ENCODE data around the gene MCRIP2. TPM values are rescaled to one million over a fixed set of nuclear protein-coding genes. Genes with fewer than 3 reads are reported as not detected.

MCRIP2 gene
- total and polyA plus RNA-seq, 2 experiments from 2014 or later: 64.3 to 67.7 TPM

DNA sequence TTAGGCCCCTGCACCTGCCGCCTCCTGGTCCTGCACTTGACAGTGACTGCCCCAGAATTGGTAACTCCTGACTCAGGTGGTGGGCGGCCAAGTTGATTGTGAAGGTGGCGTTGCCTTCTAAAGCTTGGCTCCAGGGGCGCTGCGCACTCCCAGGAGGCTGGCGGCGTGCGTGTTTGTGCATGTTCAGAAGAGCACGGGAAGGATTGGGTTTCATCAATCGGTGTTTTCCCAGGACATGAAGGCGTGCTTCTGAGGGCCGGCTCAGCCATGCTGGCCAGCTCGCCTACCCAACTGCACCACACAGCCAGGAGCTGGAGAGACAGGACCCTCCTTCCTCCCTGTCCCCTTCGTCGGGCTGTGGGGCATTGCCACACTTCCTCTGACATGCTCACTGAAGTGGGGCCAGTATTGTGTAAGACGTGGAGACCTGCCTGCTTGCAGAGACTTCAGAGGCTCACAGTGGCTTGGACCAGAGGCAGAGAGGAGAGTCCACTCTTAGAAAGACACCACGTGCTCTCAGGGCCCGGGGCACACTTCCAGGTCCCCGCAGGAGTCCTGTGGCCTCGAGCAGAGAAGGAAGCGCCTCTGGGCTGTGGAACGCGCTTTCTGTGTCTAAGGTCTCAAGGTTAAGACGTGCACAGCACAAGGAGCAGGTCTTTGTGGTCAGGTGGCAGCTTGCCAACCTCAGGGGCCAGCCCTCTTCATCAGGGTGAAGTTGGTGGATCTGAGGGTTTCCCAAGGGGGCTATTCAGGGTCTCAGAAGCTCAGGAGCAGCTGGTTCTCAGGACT is 48.9 kb upstream of the MCRIP2 start:
- no peaks in the 10 kb centered on the region for H3K36me3 ChIP-seq (ENCODE audit: insufficient read depth)
- Mint-ChIP-seq H3K27ac (no peak overlapping the region), H3K27me3 (ENCODE audit: insufficient read depth, low read depth, poor library complexity) (peaks cover 25% of the 10 kb centered on the region)

DNA sequence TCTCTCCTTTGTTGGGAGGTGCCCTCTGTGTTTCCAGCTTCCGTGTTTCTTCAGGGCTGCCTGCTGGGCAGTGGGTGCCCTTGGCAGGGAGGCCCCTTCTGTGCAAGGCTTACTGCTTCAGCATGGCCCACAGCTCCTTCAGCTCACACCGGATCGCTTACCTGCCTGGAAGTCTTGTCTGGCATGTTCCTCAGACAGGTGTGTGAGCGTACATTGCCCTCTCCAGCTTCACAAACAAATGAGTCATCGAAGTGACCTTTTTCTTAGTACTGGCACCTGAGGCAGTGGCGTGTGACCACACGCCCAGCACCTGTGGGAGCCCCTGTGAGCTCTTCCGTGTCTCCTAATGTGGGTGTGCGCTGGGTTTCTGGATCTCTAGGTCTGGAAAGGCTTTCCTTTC is 48.2 kb upstream of the MCRIP2 start:
- no peak for ATAC-seq
- TF ChIP-seq, protein P1, sequence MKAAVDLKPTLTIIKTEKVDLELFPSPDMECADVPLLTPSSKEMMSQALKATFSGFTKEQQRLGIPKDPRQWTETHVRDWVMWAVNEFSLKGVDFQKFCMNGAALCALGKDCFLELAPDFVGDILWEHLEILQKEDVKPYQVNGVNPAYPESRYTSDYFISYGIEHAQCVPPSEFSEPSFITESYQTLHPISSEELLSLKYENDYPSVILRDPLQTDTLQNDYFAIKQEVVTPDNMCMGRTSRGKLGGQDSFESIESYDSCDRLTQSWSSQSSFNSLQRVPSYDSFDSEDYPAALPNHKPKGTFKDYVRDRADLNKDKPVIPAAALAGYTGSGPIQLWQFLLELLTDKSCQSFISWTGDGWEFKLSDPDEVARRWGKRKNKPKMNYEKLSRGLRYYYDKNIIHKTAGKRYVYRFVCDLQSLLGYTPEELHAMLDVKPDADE (IDR thresholded peaks at IDR 0.05): no peak

More for the DNA sequence above, 48.9 kb upstream of the MCRIP2 start:
- DNase-seq (ENCODE audit: low spot score) (no peak), ATAC-seq (no peak)
- H3K27me3 ChIP-seq (ENCODE audit: insufficient read depth): peaks cover 5% of the 10 kb centered on the region
- TF ChIP-seq NANOG (IDR thresholded peaks at IDR 0.05; ENCODE audit: borderline replicate concordance) (no peak), EZH2phosphoT487 (IDR thresholded peaks at IDR 0.05; ENCODE audit: unreplicated experiment) (no peak), ZNF331 (CRISPR knock-in tag; IDR thresholded peaks at IDR 0.05; ENCODE audit: low read depth) (no peak), CREB1 (CRISPR knock-in tag; IDR thresholded peaks at IDR 0.05; ENCODE audit: low read depth) (no peak), JUNB (IDR thresholded peaks at IDR 0.05; ENCODE audit: unreplicated experiment) (no peak)
- TF ChIP-seq, protein P2, sequence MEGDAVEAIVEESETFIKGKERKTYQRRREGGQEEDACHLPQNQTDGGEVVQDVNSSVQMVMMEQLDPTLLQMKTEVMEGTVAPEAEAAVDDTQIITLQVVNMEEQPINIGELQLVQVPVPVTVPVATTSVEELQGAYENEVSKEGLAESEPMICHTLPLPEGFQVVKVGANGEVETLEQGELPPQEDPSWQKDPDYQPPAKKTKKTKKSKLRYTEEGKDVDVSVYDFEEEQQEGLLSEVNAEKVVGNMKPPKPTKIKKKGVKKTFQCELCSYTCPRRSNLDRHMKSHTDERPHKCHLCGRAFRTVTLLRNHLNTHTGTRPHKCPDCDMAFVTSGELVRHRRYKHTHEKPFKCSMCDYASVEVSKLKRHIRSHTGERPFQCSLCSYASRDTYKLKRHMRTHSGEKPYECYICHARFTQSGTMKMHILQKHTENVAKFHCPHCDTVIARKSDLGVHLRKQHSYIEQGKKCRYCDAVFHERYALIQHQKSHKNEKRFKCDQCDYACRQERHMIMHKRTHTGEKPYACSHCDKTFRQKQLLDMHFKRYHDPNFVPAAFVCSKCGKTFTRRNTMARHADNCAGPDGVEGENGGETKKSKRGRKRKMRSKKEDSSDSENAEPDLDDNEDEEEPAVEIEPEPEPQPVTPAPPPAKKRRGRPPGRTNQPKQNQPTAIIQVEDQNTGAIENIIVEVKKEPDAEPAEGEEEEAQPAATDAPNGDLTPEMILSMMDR (conservative IDR thresholded peaks at IDR 0.05; ENCODE audit: low read depth in 2 of 2): no peak
- TF ChIP-seq, protein P3, sequence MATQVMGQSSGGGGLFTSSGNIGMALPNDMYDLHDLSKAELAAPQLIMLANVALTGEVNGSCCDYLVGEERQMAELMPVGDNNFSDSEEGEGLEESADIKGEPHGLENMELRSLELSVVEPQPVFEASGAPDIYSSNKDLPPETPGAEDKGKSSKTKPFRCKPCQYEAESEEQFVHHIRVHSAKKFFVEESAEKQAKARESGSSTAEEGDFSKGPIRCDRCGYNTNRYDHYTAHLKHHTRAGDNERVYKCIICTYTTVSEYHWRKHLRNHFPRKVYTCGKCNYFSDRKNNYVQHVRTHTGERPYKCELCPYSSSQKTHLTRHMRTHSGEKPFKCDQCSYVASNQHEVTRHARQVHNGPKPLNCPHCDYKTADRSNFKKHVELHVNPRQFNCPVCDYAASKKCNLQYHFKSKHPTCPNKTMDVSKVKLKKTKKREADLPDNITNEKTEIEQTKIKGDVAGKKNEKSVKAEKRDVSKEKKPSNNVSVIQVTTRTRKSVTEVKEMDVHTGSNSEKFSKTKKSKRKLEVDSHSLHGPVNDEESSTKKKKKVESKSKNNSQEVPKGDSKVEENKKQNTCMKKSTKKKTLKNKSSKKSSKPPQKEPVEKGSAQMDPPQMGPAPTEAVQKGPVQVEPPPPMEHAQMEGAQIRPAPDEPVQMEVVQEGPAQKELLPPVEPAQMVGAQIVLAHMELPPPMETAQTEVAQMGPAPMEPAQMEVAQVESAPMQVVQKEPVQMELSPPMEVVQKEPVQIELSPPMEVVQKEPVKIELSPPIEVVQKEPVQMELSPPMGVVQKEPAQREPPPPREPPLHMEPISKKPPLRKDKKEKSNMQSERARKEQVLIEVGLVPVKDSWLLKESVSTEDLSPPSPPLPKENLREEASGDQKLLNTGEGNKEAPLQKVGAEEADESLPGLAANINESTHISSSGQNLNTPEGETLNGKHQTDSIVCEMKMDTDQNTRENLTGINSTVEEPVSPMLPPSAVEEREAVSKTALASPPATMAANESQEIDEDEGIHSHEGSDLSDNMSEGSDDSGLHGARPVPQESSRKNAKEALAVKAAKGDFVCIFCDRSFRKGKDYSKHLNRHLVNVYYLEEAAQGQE (IDR thresholded peaks at IDR 0.05; ENCODE audit: unreplicated experiment): no peak
- H2AFZ ChIP-seq: no peak overlapping the region
- peaks cover 25% of the 10 kb centered on the region for H4K20me1 ChIP-seq (replicated peaks; ENCODE audit: insufficient read depth)
- H3K4me2 ChIP-seq: no peak overlapping the region
- peaks cover 36% of the 10 kb centered on the region for H3K79me2 ChIP-seq (replicated peaks; ENCODE audit: insufficient read depth)
- Mint-ChIP-seq H3K4me3 (no peak overlapping the region), H3K4me1 (peaks cover 9% of the 10 kb centered on the region), H3K9me3 (no peaks in the 10 kb centered on the region; the same call in 2 of the 3 replicates), H3K36me3 (ENCODE audit: low read depth) (peaks cover 8% of the 10 kb centered on the region; the same call in 2 of the 3 replicates)
- H3K9me2 ChIP-seq (ENCODE audit: insufficient read depth): no peaks in the 10 kb centered on the region
- no peak overlapping the region for H3K27ac ChIP-seq (ENCODE audit: low read depth)
- H3K4me3 ChIP-seq: no peak overlapping the region
- no peaks in the 10 kb centered on the region for H3K4me1 ChIP-seq (ENCODE audit: insufficient read depth)
- H3F3A ChIP-seq (replicated peaks; ENCODE audit: low read depth): peaks cover 5% of the 10 kb centered on the region; the same call in 1 of the 2 replicates

More for the DNA sequence above, 48.2 kb upstream of the MCRIP2 start:
- Histone ChIP-seq H2AFZ (no peak overlapping the region), H3K4me2 (no peak overlapping the region), H4K20me1 (replicated peaks; ENCODE audit: insufficient read depth) (peaks cover 19% of the 10 kb centered on the region), H3K4me3 (no peak overlapping the region), H3K4me1 (ENCODE audit: insufficient read depth) (no peaks in the 10 kb centered on the region), H3K9me2 (ENCODE audit: insufficient read depth) (no peaks in the 10 kb centered on the region), H3K27me3 (ENCODE audit: insufficient read depth) (no peaks in the 10 kb centered on the region), H3K27ac (ENCODE audit: low read depth) (no peak overlapping the region), H3K36me3 (ENCODE audit: insufficient read depth) (no peaks in the 10 kb centered on the region), H3F3A (replicated peaks; ENCODE audit: low read depth) (no peaks in the 10 kb centered on the region), H3K79me2 (replicated peaks; ENCODE audit: insufficient read depth) (peaks cover 34% of the 10 kb centered on the region)
- peaks cover 22% of the 10 kb centered on the region for H3K27me3 Mint-ChIP-seq (ENCODE audit: insufficient read depth, low read depth, poor library complexity)
- H3K4me1 Mint-ChIP-seq: peaks cover 9% of the 10 kb centered on the region
- no peak overlapping the region for H3K4me3 Mint-ChIP-seq
- H3K27ac Mint-ChIP-seq: no peak overlapping the region
- peaks cover 8% of the 10 kb centered on the region; the same call in 2 of the 3 replicates for H3K36me3 Mint-ChIP-seq (ENCODE audit: low read depth)
- no peaks in the 10 kb centered on the region; the same call in 2 of the 3 replicates for H3K9me3 Mint-ChIP-seq
- DNase-seq (ENCODE audit: low spot score): no peak

All from GM23338 (cell line).